Measurements from ENCODE around the gene COG8. TPM values are rescaled to one million over a fixed set of nuclear protein-coding genes. Genes with fewer than 3 reads are reported as not detected.

The COG8 gene
- total and polyA plus RNA-seq, 2 experiments from 2014 or later = 21.4 to 79.9 TPM

DNA sequence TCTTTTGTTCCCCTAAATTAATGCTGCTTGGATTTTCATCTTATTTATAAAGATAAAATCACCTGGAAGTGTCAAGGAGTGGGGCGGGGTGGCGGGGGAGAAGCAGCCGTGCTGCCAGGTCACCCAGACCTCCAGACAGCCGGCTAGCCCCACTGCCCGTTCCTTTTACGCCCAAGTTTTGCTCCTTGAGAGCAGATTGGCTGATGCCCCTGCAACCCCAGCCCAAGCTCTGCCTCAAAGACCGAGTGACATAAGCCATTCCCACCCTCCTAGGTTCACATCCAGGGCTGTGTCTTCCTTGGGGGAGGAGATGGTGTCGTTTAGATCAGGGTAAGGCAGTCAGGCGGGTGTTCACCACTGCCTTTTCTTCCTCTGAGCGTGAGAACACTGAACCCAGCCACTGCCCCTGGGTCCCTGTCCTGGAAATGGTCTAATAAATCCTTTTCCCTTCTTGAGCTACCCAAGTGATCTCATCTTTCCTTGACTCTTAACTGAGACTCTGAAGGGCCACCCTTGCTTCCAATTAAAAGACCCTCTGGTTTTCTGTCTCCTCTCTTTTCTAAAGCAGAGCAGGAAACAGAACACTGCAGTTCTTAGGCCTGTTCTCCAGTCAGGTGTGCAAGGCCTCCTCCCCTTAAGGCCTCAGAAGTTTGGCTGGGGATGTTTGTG is 14.6 kb downstream of the COG8 start:
- Histone ChIP-seq H3K36me3 (ENCODE audit: insufficient read depth) (peaks cover 15% of the 10 kb centered on the region), H4K20me1 (replicated peaks; ENCODE audit: insufficient read depth) (peaks cover 53% of the 10 kb centered on the region), H3K79me2 (replicated peaks; ENCODE audit: insufficient read depth) (peaks cover 54% of the 10 kb centered on the region), H3K27ac (ENCODE audit: low read depth) (0 out of 2 replicates have a peak overlapping the region, but pooled peaks have one; percentile 59), H2AFZ (no peak overlapping the region), H3F3A (replicated peaks; ENCODE audit: low read depth) (peaks cover 28% of the 10 kb centered on the region; the same call in 1 of the 2 replicates), H3K4me3 (no peak overlapping the region), H3K27me3 (ENCODE audit: insufficient read depth) (no peaks in the 10 kb centered on the region), H3K4me1 (ENCODE audit: insufficient read depth) (peaks cover 21% of the 10 kb centered on the region), H3K4me2 (no peak overlapping the region), H3K9me2 (ENCODE audit: insufficient read depth) (no peaks in the 10 kb centered on the region)
- peaks cover 26% of the 10 kb centered on the region for H3K27me3 Mint-ChIP-seq (ENCODE audit: insufficient read depth, low read depth, poor library complexity)
- DNase-seq (ENCODE audit: low spot score) (no peak), ATAC-seq (no peak)
- no peak overlapping the region for H3K4me3 Mint-ChIP-seq
- no peak overlapping the region for H3K27ac Mint-ChIP-seq
- TF ChIP-seq CREB1 (CRISPR knock-in tag; IDR thresholded peaks at IDR 0.05; ENCODE audit: low read depth) = no peak
- 0 out of 2 replicates have a peak, but pooled peaks have one; percentile 31 for TF ChIP-seq POLR2AphosphoS5 (IDR thresholded peaks at IDR 0.05; ENCODE audit: low read depth)
- 0 out of 3 replicates have a peak, but pooled peaks cover 4% of the 10 kb centered on the region for H3K9me3 Mint-ChIP-seq
- H3K36me3 Mint-ChIP-seq (ENCODE audit: low read depth) = peaks cover 91% of the 10 kb centered on the region
- peaks cover 18% of the 10 kb centered on the region for H3K4me1 Mint-ChIP-seq

DNA sequence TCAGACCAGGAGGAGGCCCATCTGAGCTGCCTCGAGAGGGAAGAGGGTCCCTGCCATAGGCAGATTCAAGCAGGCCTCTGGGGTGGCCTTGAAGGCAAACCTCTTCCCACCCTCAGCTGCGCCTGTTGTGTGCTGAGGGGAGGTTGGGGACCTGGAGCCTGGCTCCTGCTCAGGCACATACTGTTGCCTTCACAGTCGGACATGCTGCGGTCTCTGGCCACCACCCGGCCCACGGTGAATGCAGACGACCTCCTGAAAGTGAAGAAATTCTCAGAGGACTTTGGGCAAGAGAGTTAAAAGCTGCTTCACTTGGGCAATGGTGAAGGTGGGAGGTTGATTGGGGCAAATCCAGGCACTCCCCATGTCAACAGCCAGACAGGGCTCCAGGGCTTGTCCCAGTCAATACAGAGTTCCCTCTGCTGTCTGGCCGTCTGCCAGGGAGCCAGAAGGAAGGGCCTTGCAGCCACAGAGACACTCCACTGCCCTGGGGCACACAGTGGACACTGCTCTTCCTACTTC is 15.3 kb downstream of the COG8 start:
- no peak for DNase-seq (ENCODE audit: low spot score)
- Mint-ChIP-seq H3K9me3 (0 out of 3 replicates have a peak, but pooled peaks cover 1% of the 10 kb centered on the region), H3K4me3 (no peak overlapping the region), H3K36me3 (ENCODE audit: low read depth) (peaks cover 92% of the 10 kb centered on the region), H3K27me3 (ENCODE audit: insufficient read depth, low read depth, poor library complexity) (peaks cover 23% of the 10 kb centered on the region), H3K4me1 (peaks cover 14% of the 10 kb centered on the region), H3K27ac (no peak overlapping the region)
- H3K27ac ChIP-seq (ENCODE audit: low read depth) = peak overlapping the region; percentile 59; the same call in 1 of the 2 replicates
- peaks cover 47% of the 10 kb centered on the region for H3K79me2 ChIP-seq (replicated peaks; ENCODE audit: insufficient read depth)
- no peak overlapping the region for H2AFZ ChIP-seq
- no peak overlapping the region for H3K4me2 ChIP-seq
- TF ChIP-seq, protein P1, sequence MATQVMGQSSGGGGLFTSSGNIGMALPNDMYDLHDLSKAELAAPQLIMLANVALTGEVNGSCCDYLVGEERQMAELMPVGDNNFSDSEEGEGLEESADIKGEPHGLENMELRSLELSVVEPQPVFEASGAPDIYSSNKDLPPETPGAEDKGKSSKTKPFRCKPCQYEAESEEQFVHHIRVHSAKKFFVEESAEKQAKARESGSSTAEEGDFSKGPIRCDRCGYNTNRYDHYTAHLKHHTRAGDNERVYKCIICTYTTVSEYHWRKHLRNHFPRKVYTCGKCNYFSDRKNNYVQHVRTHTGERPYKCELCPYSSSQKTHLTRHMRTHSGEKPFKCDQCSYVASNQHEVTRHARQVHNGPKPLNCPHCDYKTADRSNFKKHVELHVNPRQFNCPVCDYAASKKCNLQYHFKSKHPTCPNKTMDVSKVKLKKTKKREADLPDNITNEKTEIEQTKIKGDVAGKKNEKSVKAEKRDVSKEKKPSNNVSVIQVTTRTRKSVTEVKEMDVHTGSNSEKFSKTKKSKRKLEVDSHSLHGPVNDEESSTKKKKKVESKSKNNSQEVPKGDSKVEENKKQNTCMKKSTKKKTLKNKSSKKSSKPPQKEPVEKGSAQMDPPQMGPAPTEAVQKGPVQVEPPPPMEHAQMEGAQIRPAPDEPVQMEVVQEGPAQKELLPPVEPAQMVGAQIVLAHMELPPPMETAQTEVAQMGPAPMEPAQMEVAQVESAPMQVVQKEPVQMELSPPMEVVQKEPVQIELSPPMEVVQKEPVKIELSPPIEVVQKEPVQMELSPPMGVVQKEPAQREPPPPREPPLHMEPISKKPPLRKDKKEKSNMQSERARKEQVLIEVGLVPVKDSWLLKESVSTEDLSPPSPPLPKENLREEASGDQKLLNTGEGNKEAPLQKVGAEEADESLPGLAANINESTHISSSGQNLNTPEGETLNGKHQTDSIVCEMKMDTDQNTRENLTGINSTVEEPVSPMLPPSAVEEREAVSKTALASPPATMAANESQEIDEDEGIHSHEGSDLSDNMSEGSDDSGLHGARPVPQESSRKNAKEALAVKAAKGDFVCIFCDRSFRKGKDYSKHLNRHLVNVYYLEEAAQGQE (IDR thresholded peaks at IDR 0.05; ENCODE audit: unreplicated experiment) = no peak
- TF ChIP-seq EZH2 (IDR thresholded peaks at IDR 0.05; ENCODE audit: low read depth, unreplicated experiment) (no peak), CREB1 (CRISPR knock-in tag; IDR thresholded peaks at IDR 0.05; ENCODE audit: low read depth) (no peak), JUNB (IDR thresholded peaks at IDR 0.05; ENCODE audit: unreplicated experiment) (no peak)
- TF ChIP-seq, protein P2, sequence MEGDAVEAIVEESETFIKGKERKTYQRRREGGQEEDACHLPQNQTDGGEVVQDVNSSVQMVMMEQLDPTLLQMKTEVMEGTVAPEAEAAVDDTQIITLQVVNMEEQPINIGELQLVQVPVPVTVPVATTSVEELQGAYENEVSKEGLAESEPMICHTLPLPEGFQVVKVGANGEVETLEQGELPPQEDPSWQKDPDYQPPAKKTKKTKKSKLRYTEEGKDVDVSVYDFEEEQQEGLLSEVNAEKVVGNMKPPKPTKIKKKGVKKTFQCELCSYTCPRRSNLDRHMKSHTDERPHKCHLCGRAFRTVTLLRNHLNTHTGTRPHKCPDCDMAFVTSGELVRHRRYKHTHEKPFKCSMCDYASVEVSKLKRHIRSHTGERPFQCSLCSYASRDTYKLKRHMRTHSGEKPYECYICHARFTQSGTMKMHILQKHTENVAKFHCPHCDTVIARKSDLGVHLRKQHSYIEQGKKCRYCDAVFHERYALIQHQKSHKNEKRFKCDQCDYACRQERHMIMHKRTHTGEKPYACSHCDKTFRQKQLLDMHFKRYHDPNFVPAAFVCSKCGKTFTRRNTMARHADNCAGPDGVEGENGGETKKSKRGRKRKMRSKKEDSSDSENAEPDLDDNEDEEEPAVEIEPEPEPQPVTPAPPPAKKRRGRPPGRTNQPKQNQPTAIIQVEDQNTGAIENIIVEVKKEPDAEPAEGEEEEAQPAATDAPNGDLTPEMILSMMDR (conservative IDR thresholded peaks at IDR 0.05; ENCODE audit: low read depth in 2 of 2) = no peak
- TF ChIP-seq, protein P3, sequence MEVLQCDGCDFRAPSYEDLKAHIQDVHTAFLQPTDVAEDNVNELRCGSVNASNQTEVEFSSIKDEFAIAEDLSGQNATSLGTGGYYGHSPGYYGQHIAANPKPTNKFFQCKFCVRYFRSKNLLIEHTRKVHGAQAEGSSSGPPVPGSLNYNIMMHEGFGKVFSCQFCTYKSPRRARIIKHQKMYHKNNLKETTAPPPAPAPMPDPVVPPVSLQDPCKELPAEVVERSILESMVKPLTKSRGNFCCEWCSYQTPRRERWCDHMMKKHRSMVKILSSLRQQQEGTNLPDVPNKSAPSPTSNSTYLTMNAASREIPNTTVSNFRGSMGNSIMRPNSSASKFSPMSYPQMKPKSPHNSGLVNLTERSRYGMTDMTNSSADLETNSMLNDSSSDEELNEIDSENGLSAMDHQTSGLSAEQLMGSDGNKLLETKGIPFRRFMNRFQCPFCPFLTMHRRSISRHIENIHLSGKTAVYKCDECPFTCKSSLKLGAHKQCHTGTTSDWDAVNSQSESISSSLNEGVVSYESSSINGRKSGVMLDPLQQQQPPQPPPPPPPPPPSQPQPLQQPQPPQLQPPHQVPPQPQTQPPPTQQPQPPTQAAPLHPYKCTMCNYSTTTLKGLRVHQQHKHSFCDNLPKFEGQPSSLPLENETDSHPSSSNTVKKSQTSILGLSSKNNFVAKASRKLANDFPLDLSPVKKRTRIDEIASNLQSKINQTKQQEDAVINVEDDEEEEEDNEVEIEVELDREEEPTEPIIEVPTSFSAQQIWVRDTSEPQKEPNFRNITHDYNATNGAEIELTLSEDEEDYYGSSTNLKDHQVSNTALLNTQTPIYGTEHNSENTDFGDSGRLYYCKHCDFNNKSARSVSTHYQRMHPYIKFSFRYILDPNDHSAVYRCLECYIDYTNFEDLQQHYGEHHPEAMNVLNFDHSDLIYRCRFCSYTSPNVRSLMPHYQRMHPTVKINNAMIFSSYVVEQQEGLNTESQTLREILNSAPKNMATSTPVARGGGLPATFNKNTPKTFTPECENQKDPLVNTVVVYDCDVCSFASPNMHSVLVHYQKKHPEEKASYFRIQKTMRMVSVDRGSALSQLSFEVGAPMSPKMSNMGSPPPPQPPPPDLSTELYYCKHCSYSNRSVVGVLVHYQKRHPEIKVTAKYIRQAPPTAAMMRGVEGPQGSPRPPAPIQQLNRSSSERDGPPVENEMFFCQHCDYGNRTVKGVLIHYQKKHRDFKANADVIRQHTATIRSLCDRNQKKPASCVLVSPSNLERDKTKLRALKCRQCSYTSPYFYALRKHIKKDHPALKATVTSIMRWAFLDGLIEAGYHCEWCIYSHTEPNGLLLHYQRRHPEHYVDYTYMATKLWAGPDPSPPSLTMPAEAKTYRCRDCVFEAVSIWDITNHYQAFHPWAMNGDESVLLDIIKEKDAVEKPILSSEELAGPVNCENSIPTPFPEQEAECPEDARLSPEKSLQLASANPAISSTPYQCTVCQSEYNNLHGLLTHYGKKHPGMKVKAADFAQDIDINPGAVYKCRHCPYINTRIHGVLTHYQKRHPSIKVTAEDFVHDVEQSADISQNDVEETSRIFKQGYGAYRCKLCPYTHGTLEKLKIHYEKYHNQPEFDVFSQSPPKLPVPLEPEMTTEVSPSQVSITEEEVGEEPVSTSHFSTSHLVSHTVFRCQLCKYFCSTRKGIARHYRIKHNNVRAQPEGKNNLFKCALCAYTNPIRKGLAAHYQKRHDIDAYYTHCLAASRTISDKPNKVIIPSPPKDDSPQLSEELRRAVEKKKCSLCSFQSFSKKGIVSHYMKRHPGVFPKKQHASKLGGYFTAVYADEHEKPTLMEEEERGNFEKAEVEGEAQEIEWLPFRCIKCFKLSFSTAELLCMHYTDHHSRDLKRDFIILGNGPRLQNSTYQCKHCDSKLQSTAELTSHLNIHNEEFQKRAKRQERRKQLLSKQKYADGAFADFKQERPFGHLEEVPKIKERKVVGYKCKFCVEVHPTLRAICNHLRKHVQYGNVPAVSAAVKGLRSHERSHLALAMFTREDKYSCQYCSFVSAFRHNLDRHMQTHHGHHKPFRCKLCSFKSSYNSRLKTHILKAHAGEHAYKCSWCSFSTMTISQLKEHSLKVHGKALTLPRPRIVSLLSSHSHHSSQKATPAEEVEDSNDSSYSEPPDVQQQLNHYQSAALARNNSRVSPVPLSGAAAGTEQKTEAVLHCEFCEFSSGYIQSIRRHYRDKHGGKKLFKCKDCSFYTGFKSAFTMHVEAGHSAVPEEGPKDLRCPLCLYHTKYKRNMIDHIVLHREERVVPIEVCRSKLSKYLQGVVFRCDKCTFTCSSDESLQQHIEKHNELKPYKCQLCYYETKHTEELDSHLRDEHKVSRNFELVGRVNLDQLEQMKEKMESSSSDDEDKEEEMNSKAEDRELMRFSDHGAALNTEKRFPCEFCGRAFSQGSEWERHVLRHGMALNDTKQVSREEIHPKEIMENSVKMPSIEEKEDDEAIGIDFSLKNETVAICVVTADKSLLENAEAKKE (CRISPR knock-in tag; IDR thresholded peaks at IDR 0.05) = no peak
- H3K27me3 ChIP-seq (ENCODE audit: insufficient read depth) = no peaks in the 10 kb centered on the region
- peaks cover 27% of the 10 kb centered on the region; the same call in 1 of the 2 replicates for H3F3A ChIP-seq (replicated peaks; ENCODE audit: low read depth)
- peaks cover 15% of the 10 kb centered on the region for H3K36me3 ChIP-seq (ENCODE audit: insufficient read depth)
- ATAC-seq = no peak
- H4K20me1 ChIP-seq (replicated peaks; ENCODE audit: insufficient read depth) = peaks cover 48% of the 10 kb centered on the region
- peaks cover 17% of the 10 kb centered on the region for H3K4me1 ChIP-seq (ENCODE audit: insufficient read depth)
- H3K4me3 ChIP-seq = no peak overlapping the region
- no peaks in the 10 kb centered on the region for H3K9me2 ChIP-seq (ENCODE audit: insufficient read depth)

All from GM23338 (cell line).